Fibroblast of the aortic adventitia (primary cell): ENCODE data around the gene SMIM5. TPM values are rescaled to one million over a fixed set of nuclear protein-coding genes. Genes with fewer than 3 reads are reported as not detected.
A peak's percentile ranks its signal among the peaks of the same experiment; 100 is the strongest.

Experiments used
- DNase-seq: peaks from one replicate; pipeline ENCODE4 v3.0.0-alpha.2; 2010; ENCODE audit warnings: low read depth
- H3K4me3 ChIP-seq: 2 replicates; pipeline ENCODE4 v1.5.1; 2011; ENCODE audit warnings: low read depth, mild to moderate bottlenecking, control low read depth, low read length, moderate library complexity
- CTCF ChIP-seq: IDR thresholded peaks from 2 replicates; pipeline ENCODE4 v1.5.1; 2011; ENCODE audit warnings: mild to moderate bottlenecking, low read length, control low read depth, inconsistent platforms; ENCODE audit not compliant: insufficient read depth
- total RNA-seq: library from RNA; depleted of rRNA; stranded (reverse); fragments of >200 nt; gene quantifications from 2 replicates; pipeline ENCODE4 v1.2.3, GENCODE V29; 2012; ENCODE audit warnings: low replicate concordance

SMIM5 gene
- total RNA-seq, 1 donor = not detected

- no peak for TF ChIP-seq CTCF
- DNase-seq = no peak
Observed at GRCh38 chr17:75624714-75625345, 8.4 kb upstream of the SMIM5 start.

GRCh38 chr17:75625813-75626486 is 7.3 kb upstream of the SMIM5 start:
- no peak overlapping the region for H3K4me3 ChIP-seq
- peak; percentile 6 for DNase-seq
- TF ChIP-seq CTCF = peak; percentile 78

More at GRCh38 chr17:75624714-75625345, 8.4 kb upstream of the SMIM5 start:
- H3K4me3 ChIP-seq = no peak overlapping the region

GRCh38 chr17:75626496-75627038 is 6.7 kb upstream of the SMIM5 start:
- H3K4me3 ChIP-seq = no peak overlapping the region
- TF ChIP-seq CTCF = no peak
- no peak for DNase-seq

GRCh38 chr17:75627094-75627493 is 6.1 kb upstream of the SMIM5 start:
- no peak for TF ChIP-seq CTCF
- H3K4me3 ChIP-seq = no peak overlapping the region

GRCh38 chr17:75628425-75628824 is 4.8 kb upstream of the SMIM5 start:
- TF ChIP-seq CTCF = no peak
- DNase-seq = no peak
- H3K4me3 ChIP-seq = no peak overlapping the region

More at GRCh38 chr17:75627094-75627493, 6.1 kb upstream of the SMIM5 start:
- no peak for DNase-seq

GRCh38 chr17:75629157-75629556 is 4.1 kb upstream of the SMIM5 start:
- no peak for DNase-seq
- H3K4me3 ChIP-seq = no peak overlapping the region
- TF ChIP-seq CTCF = no peak
